ENCODE data around the gene NKD2. TPM values are rescaled to one million over a fixed set of nuclear protein-coding genes. Genes with fewer than 3 reads are reported as not detected.

Gene NKD2
- total and polyA plus RNA-seq, 2 experiments from 2014 or later: not detected

- H3K4me1 ChIP-seq (ENCODE audit: insufficient read depth): no peaks in the 10 kb centered on the region
- H4K20me1 ChIP-seq (ENCODE audit: insufficient read depth): no peaks in the 10 kb centered on the region
- H2AFZ ChIP-seq: no peak overlapping the region
- no peaks in the 10 kb centered on the region for H3K79me2 ChIP-seq (ENCODE audit: insufficient read depth)
- in situ Hi-C loops (cut with MboI): no loop called here
- no peak for TF ChIP-seq EZH2phosphoT487 (IDR thresholded peaks at IDR 0.05; ENCODE audit: insufficient read depth, low read depth)
- no peak for TF ChIP-seq EZH2 (IDR thresholded peaks at IDR 0.05; ENCODE audit: insufficient read depth, poor library complexity, severe bottlenecking)
- H3K9me2 ChIP-seq (ENCODE audit: insufficient read depth): no peaks in the 10 kb centered on the region
- DNase-seq: no peak
- no peaks in the 10 kb centered on the region for H3K9me3 ChIP-seq (ENCODE audit: low read depth)
- H3K36me3 ChIP-seq (ENCODE audit: low read depth): no peaks in the 10 kb centered on the region
- H3K4me2 ChIP-seq (ENCODE audit: unreplicated experiment): no peak overlapping the region
- no peaks in the 10 kb centered on the region for H3F3A ChIP-seq (ENCODE audit: insufficient read depth)
- H3K4me3 ChIP-seq: no peak overlapping the region
- no peak overlapping the region for H3K9ac ChIP-seq
- WGBS, 2 experiments (ENCODE audit: low coverage in 1 of 2, low lambda C conversion rate in 2 of 2, missing lambda C conversion rate in 2 of 2): 76 to 84% methylated on average over 15 to 16 of the region's 16 CpGs
- H3K27ac ChIP-seq: no peak overlapping the region
- H3K27me3 ChIP-seq (replicated peaks; ENCODE audit: insufficient read depth): no peaks in the 10 kb centered on the region
These were observed 42.7 kb downstream of the NKD2 start for GRCh38 chr5:1051366-1051720.

DNA sequence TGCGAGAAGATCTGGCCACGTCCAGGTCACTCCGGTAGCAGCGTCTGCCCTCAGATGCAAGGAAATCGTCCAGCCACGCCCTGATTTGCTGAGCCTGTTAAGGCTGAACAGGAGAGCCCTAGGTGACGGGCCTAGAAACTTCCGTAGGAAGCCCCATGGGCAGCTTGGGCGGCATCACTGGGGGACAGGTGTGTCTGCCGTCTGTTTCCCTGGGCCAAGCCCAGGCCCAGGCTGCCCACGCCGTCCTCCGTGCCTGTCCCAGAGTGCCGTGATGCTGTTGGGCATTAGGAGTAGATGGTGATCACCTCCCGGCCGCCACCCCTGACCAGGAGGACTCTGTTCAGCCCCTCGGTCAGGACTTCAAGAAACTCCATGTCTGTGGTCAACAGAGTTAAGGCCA lies 43.5 kb downstream of the NKD2 start:
- Histone ChIP-seq H4K20me1 (ENCODE audit: insufficient read depth) (no peaks in the 10 kb centered on the region), H3K36me3 (ENCODE audit: low read depth) (no peaks in the 10 kb centered on the region), H3K4me1 (ENCODE audit: insufficient read depth) (no peaks in the 10 kb centered on the region), H3K9ac (no peak overlapping the region), H3K79me2 (ENCODE audit: insufficient read depth) (no peaks in the 10 kb centered on the region), H3K27ac (no peak overlapping the region), H3K9me3 (ENCODE audit: low read depth) (no peaks in the 10 kb centered on the region), H3K9me2 (ENCODE audit: insufficient read depth) (no peaks in the 10 kb centered on the region), H3K4me3 (no peak overlapping the region), H3F3A (ENCODE audit: insufficient read depth) (no peaks in the 10 kb centered on the region), H2AFZ (no peak overlapping the region), H3K27me3 (replicated peaks; ENCODE audit: insufficient read depth) (no peaks in the 10 kb centered on the region), H3K4me2 (ENCODE audit: unreplicated experiment) (no peak overlapping the region)
- TF ChIP-seq EZH2 (IDR thresholded peaks at IDR 0.05; ENCODE audit: insufficient read depth, poor library complexity, severe bottlenecking) (no peak), EZH2phosphoT487 (IDR thresholded peaks at IDR 0.05; ENCODE audit: insufficient read depth, low read depth) (no peak)
- in situ Hi-C loops (cut with MboI): no loop called here
- no peak for DNase-seq
- 77 to 82% methylated on average over 17 of the region's 17 CpGs for WGBS, 2 experiments (ENCODE audit: low coverage in 1 of 2, low lambda C conversion rate in 2 of 2, missing lambda C conversion rate in 2 of 2)

DNA sequence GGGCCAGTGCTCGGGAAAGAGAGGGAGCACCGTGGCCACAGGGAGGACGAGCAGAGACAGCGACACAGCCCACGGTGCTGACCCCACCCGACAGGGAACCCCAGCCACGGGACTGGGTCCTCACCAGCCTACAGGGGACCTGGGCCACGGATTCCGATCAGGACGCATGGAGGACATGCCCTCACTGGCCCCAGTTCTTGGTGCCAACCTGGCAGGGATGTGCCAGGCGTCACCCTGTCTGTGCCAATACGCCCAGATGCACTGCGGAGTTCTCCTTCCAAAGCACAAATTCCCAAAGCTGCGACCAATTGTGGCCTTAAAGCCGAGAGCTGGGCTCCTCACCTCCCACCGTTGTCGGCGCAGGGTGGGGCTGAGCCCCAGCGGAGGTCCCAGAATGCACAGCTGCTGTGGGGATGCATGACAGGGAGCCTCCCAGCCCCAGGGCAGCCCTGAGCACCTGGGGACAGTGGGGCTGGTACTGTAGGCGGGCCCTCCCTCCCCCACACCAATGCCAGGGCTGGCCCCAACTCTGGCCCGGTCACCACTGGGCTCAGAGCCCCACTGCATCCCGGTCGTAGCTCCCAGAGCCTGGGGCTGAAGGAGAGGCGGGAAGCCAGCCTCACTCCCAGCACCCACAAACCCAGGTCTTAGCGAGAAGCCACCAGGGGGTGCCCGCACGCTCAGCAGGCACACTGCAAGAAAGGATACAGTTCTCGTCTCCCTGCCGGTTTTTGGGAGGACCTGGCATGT lies 44.2 kb downstream of the NKD2 start:
- Histone ChIP-seq H3K4me3 (no peak overlapping the region), H3K27ac (no peak overlapping the region), H3K79me2 (ENCODE audit: insufficient read depth) (no peaks in the 10 kb centered on the region), H3K27me3 (replicated peaks; ENCODE audit: insufficient read depth) (no peaks in the 10 kb centered on the region), H3K9me2 (ENCODE audit: insufficient read depth) (no peaks in the 10 kb centered on the region), H3K9me3 (ENCODE audit: low read depth) (no peaks in the 10 kb centered on the region), H3F3A (ENCODE audit: insufficient read depth) (no peaks in the 10 kb centered on the region), H3K9ac (no peak overlapping the region), H3K4me1 (ENCODE audit: insufficient read depth) (no peaks in the 10 kb centered on the region), H2AFZ (no peak overlapping the region), H3K36me3 (ENCODE audit: low read depth) (no peaks in the 10 kb centered on the region), H4K20me1 (ENCODE audit: insufficient read depth) (no peaks in the 10 kb centered on the region), H3K4me2 (ENCODE audit: unreplicated experiment) (no peak overlapping the region)
- in situ Hi-C loops (cut with MboI): no loop called here
- no peak for TF ChIP-seq EZH2phosphoT487 (IDR thresholded peaks at IDR 0.05; ENCODE audit: insufficient read depth, low read depth)
- no peak for TF ChIP-seq EZH2 (IDR thresholded peaks at IDR 0.05; ENCODE audit: insufficient read depth, poor library complexity, severe bottlenecking)
- DNase-seq: no peak
- WGBS, 2 experiments (ENCODE audit: low coverage in 1 of 2, low lambda C conversion rate in 2 of 2, missing lambda C conversion rate in 2 of 2): 84 to 88% methylated on average over 24 to 27 of the region's 29 CpGs

GRCh38 chr5:1053391-1054017 lies 44.9 kb downstream of the NKD2 start:
- 84 to 85% methylated on average over 32 of the region's 32 CpGs for WGBS, 2 experiments (ENCODE audit: low coverage in 1 of 2, low lambda C conversion rate in 2 of 2, missing lambda C conversion rate in 2 of 2)
- no peak for DNase-seq
- Histone ChIP-seq H3K27ac (no peak overlapping the region), H2AFZ (no peak overlapping the region), H3K9me2 (ENCODE audit: insufficient read depth) (no peaks in the 10 kb centered on the region), H3K79me2 (ENCODE audit: insufficient read depth) (no peaks in the 10 kb centered on the region), H3K4me3 (no peak overlapping the region), H3K9ac (no peak overlapping the region), H3F3A (ENCODE audit: insufficient read depth) (no peaks in the 10 kb centered on the region), H3K4me1 (ENCODE audit: insufficient read depth) (no peaks in the 10 kb centered on the region), H4K20me1 (ENCODE audit: insufficient read depth) (no peaks in the 10 kb centered on the region), H3K36me3 (ENCODE audit: low read depth) (no peaks in the 10 kb centered on the region), H3K9me3 (ENCODE audit: low read depth) (no peaks in the 10 kb centered on the region), H3K4me2 (ENCODE audit: unreplicated experiment) (no peak overlapping the region), H3K27me3 (replicated peaks; ENCODE audit: insufficient read depth) (no peaks in the 10 kb centered on the region)
- TF ChIP-seq EZH2phosphoT487 (IDR thresholded peaks at IDR 0.05; ENCODE audit: insufficient read depth, low read depth): no peak
- no peak for TF ChIP-seq EZH2 (IDR thresholded peaks at IDR 0.05; ENCODE audit: insufficient read depth, poor library complexity, severe bottlenecking)
- in situ Hi-C loops (cut with MboI): no loop called here
